GM23338 (cell line): ENCODE results near the gene FXN. TPM values are rescaled to one million over a fixed set of nuclear protein-coding genes. Genes with fewer than 3 reads are reported as not detected.
A peak's percentile ranks its signal among the peaks of the same experiment; 100 is the strongest.

ENCODE experiments used
- ATAC-seq: fragments of 200-7000 bp; cut with Tn5 transposase; 3 replicates; pipeline ENCODE4 v1.9.1; 2020
- DNase-seq: peaks from one replicate; pipeline ENCODE4 v3.0.0-alpha.2; 2015; ENCODE audit warnings: low spot score
- H2AFZ ChIP-seq: fragments of 200-600 bp; sonication (generic); 2 replicates; pipeline ENCODE4 v1.8.0; 2016; ENCODE audit warnings: antibody characterized with exemption, mild to moderate bottlenecking, moderate library complexity
- H3F3A ChIP-seq: fragments of 200-600 bp; sonication (generic); replicated peaks from 2 replicates; pipeline ENCODE4 v1.8.0; 2017; ENCODE audit warnings: antibody characterized with exemption, mixed run types, low read depth
- H3K27ac ChIP-seq: fragments of 200-600 bp; sonication (generic); 2 replicates; pipeline ENCODE4 v1.6.1; 2016; ENCODE audit warnings: low read depth
- H3K27me3 ChIP-seq: fragments of 200-600 bp; sonication (generic); 2 replicates; pipeline ENCODE4 v1.8.0; 2016; ENCODE audit warnings: mild to moderate bottlenecking, mixed run types, moderate library complexity; ENCODE audit not compliant: insufficient read depth
- H3K36me3 ChIP-seq: fragments of 200-600 bp; sonication (generic); 2 replicates; pipeline ENCODE4 v1.8.0; 2016; ENCODE audit warnings: mild to moderate bottlenecking; ENCODE audit not compliant: insufficient read depth
- H3K4me1 ChIP-seq: fragments of 200-600 bp; sonication (generic); 2 replicates; pipeline ENCODE4 v1.8.0; 2016; ENCODE audit warnings: mild to moderate bottlenecking, moderate library complexity; ENCODE audit not compliant: insufficient read depth
- H3K4me2 ChIP-seq: fragments of 200-600 bp; sonication (generic); 2 replicates; pipeline ENCODE4 v1.7.1; 2017; ENCODE audit warnings: mixed run types
- H3K4me3 ChIP-seq: fragments of 200-600 bp; sonication (generic); 2 replicates; pipeline ENCODE4 v1.6.1; 2016; ENCODE audit warnings: mixed run types
- H3K79me2 ChIP-seq: fragments of 200-600 bp; sonication (generic); replicated peaks from 2 replicates; pipeline ENCODE4 v1.8.0; 2017; ENCODE audit warnings: mild to moderate bottlenecking; ENCODE audit not compliant: insufficient read depth
- H3K9me2 ChIP-seq: fragments of 200-600 bp; sonication (generic); 2 replicates; pipeline ENCODE4 v1.8.0; 2017; ENCODE audit not compliant: insufficient read depth
- H4K20me1 ChIP-seq: fragments of 200-600 bp; sonication (generic); replicated peaks from 2 replicates; pipeline ENCODE4 v1.8.0; 2017; ENCODE audit warnings: mild to moderate bottlenecking; ENCODE audit not compliant: insufficient read depth
- H3K27ac Mint-ChIP-seq: 2 replicates; pipeline ENCODE4 v1.8.0; 2020; ENCODE audit warnings: inconsistent platforms, mild to moderate bottlenecking, moderate library complexity, mixed read lengths
- H3K27me3 Mint-ChIP-seq: 3 replicates; pipeline ENCODE4 v1.8.0; 2022; ENCODE audit warnings: low read depth, mild to moderate bottlenecking, moderate library complexity, mixed read lengths, inconsistent platforms; ENCODE audit not compliant: insufficient read depth, poor library complexity
- H3K36me3 Mint-ChIP-seq: 3 replicates; pipeline ENCODE4 v1.8.0; 2021; ENCODE audit warnings: low read depth, mild to moderate bottlenecking, inconsistent platforms, moderate library complexity, mixed read lengths
- H3K4me1 Mint-ChIP-seq: 3 replicates; pipeline ENCODE4 v1.8.0; 2020; ENCODE audit warnings: mild to moderate bottlenecking, inconsistent platforms, mixed read lengths
- H3K4me3 Mint-ChIP-seq: 3 replicates; pipeline ENCODE4 v1.8.0; 2021; ENCODE audit warnings: moderate library complexity, mild to moderate bottlenecking, inconsistent platforms, mixed read lengths
- H3K9me3 Mint-ChIP-seq: 3 replicates; pipeline ENCODE4 v1.8.0; 2020; ENCODE audit warnings: moderate library complexity, mild to moderate bottlenecking, inconsistent platforms, mixed read lengths
- CREB1 ChIP-seq: fragments of 250-450 bp; sonication (Bioruptor Pico); IDR thresholded peaks from 2 replicates; pipeline ENCODE4 v1.5.0; 2020; ENCODE audit warnings: low read depth, mild to moderate bottlenecking, moderate library complexity
- EZH2 ChIP-seq: fragments of 200-600 bp; sonication (generic); IDR thresholded peaks from one replicate; pipeline ENCODE4 v1.8.0; 2017; ENCODE audit warnings: antibody characterized with exemption, mild to moderate bottlenecking, low read depth; ENCODE audit not compliant: unreplicated experiment
- JUNB ChIP-seq: IDR thresholded peaks from one replicate; pipeline ENCODE4 v1.6.1; 2016; ENCODE audit warnings: antibody characterized with exemption; ENCODE audit not compliant: unreplicated experiment
- STAT1 ChIP-seq: IDR thresholded peaks from one replicate; pipeline ENCODE4 v1.6.1; 2016; ENCODE audit warnings: antibody characterized with exemption; ENCODE audit not compliant: unreplicated experiment
- ZNF114 ChIP-seq: fragments of 250-450 bp; sonication (Bioruptor Pico); IDR thresholded peaks from 2 replicates; pipeline ENCODE4 v1.5.0; 2020; ENCODE audit warnings: mild to moderate bottlenecking, moderate library complexity
- ZNF462 ChIP-seq: fragments of 250-450 bp; sonication (Bioruptor Pico); IDR thresholded peaks from 2 replicates; pipeline ENCODE4 v1.5.0; 2020; ENCODE audit warnings: mild to moderate bottlenecking, moderate library complexity
- polyA plus RNA-seq: library from polyadenylated mRNA; unstranded; fragments of >200 nt; fragmentation: Nextera tagmentation; extraction: Ambion mirVana; gene quantifications from 2 replicates; pipeline ENCODE4 v1.2.1, GENCODE V29; 2016
- total RNA-seq: library from RNA; depleted of rRNA; stranded (reverse); fragments of >200 nt; shearing (Covaris generic); gene quantifications from 2 replicates; pipeline ENCODE4 v1.2.3, GENCODE V29; 2014
- TF ChIP-seq, protein P1 (sequence below), 2 experiments: fragments of 200-600 bp in 1 of 2; sonication (generic) in 1 of 2; conservative IDR thresholded peaks; 2 replicates each; pipeline versions ENCODE4 v1.5.1 to v1.6.1; 2016 to 2017; ENCODE audit warnings: antibody characterized with exemption in 2 of 2, low read depth in 2 of 2, mild to moderate bottlenecking in 2 of 2, moderate library complexity in 1 of 2

FXN gene
- total and polyA plus RNA-seq, 2 experiments from 2014 or later = 26.1 to 66.4 TPM

GRCh38 chr9:68998812-68999211 is 36.7 kb upstream of the FXN start:
- Mint-ChIP-seq H3K27ac (no peak overlapping the region), H3K4me3 (no peak overlapping the region), H3K27me3 (no peaks in the 10 kb centered on the region), H3K9me3 (no peaks in the 10 kb centered on the region), H3K4me1 (peaks cover 33% of the 10 kb centered on the region), H3K36me3 (no peaks in the 10 kb centered on the region)
- Histone ChIP-seq H3K27me3 (no peaks in the 10 kb centered on the region), H3K27ac (no peak overlapping the region), H3K79me2 (no peaks in the 10 kb centered on the region), H3K4me3 (no peak overlapping the region), H3K36me3 (no peaks in the 10 kb centered on the region), H3F3A (no peaks in the 10 kb centered on the region), H4K20me1 (no peaks in the 10 kb centered on the region), H3K4me1 (peaks cover 27% of the 10 kb centered on the region), H2AFZ (peak overlapping the region; percentile 81), H3K4me2 (no peak overlapping the region), H3K9me2 (no peaks in the 10 kb centered on the region)
- TF ChIP-seq, protein P1, sequence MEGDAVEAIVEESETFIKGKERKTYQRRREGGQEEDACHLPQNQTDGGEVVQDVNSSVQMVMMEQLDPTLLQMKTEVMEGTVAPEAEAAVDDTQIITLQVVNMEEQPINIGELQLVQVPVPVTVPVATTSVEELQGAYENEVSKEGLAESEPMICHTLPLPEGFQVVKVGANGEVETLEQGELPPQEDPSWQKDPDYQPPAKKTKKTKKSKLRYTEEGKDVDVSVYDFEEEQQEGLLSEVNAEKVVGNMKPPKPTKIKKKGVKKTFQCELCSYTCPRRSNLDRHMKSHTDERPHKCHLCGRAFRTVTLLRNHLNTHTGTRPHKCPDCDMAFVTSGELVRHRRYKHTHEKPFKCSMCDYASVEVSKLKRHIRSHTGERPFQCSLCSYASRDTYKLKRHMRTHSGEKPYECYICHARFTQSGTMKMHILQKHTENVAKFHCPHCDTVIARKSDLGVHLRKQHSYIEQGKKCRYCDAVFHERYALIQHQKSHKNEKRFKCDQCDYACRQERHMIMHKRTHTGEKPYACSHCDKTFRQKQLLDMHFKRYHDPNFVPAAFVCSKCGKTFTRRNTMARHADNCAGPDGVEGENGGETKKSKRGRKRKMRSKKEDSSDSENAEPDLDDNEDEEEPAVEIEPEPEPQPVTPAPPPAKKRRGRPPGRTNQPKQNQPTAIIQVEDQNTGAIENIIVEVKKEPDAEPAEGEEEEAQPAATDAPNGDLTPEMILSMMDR (conservative IDR thresholded peaks at IDR 0.05; ENCODE audit: low read depth in 2 of 2) = 0 out of 4 replicates have a peak, but pooled peaks of 1 of the 2 experiments have one; percentile 3
- no peak for TF ChIP-seq STAT1
- ATAC-seq (no peak), DNase-seq (no peak)

- Mint-ChIP-seq H3K36me3 (no peaks in the 10 kb centered on the region), H3K27me3 (no peaks in the 10 kb centered on the region), H3K4me1 (peaks cover 33% of the 10 kb centered on the region), H3K4me3 (no peak overlapping the region), H3K27ac (no peak overlapping the region; the same call in 1 of the 2 replicates), H3K9me3 (no peaks in the 10 kb centered on the region)
- Histone ChIP-seq H2AFZ (peak overlapping the region; percentile 72; the same call in 1 of the 2 replicates), H4K20me1 (no peaks in the 10 kb centered on the region), H3K36me3 (no peaks in the 10 kb centered on the region), H3K4me2 (no peak overlapping the region), H3K27ac (no peak overlapping the region), H3K27me3 (no peaks in the 10 kb centered on the region), H3K4me1 (peaks cover 27% of the 10 kb centered on the region), H3K9me2 (no peaks in the 10 kb centered on the region), H3K4me3 (no peak overlapping the region), H3F3A (no peaks in the 10 kb centered on the region), H3K79me2 (no peaks in the 10 kb centered on the region)
- ATAC-seq (peak; percentile 97), DNase-seq (peak; percentile 92)
- TF ChIP-seq, protein P1 (conservative IDR thresholded peaks at IDR 0.05; ENCODE audit: low read depth in 2 of 2) = peak; percentile 93 to 100
- TF ChIP-seq EZH2 = no peak
- no peak for TF ChIP-seq JUNB
- TF ChIP-seq ZNF462 = no peak
- no peak for TF ChIP-seq CREB1 (CRISPR knock-in tag)
- no peak for TF ChIP-seq ZNF114 (CRISPR knock-in tag)
Observed at GRCh38 chr9:68999393-69000105, 36.0 kb upstream of the FXN start.
